GM19025 (cell line): ENCODE results near the gene PGLYRP4.

Source experiments
- ATAC-seq: cut with Tn5 transposase; IDR thresholded peaks from one replicate; pipeline ENCODE4 v1.9.1; 2021; ENCODE audit warnings: mild to moderate bottlenecking, low read depth, moderate library complexity; ENCODE audit not compliant: unreplicated experiment

Gene PGLYRP4

GRCh38 chr1:153380711-153381110 lies 32.1 kb upstream of the PGLYRP4 start:
- ATAC-seq: no peak

- no peak for ATAC-seq
These were observed 30.9 kb upstream of the PGLYRP4 start for GRCh38 chr1:153379591-153379990.

GRCh38 chr1:153375511-153375910 lies 26.9 kb upstream of the PGLYRP4 start, which contains the start of gene S100A12:
TSS of gene S100A12 (minus strand) at chr1:153375621. CDS start at chr1:153374592, 1,029 bp downstream.
- ATAC-seq: no peak

GRCh38 chr1:153374071-153374470 lies 25.4 kb upstream of the PGLYRP4 start:
- ATAC-seq: no peak

GRCh38 chr1:153372571-153372970 lies 23.9 kb upstream of the PGLYRP4 start:
- ATAC-seq: no peak

GRCh38 chr1:153371231-153371630 lies 22.6 kb upstream of the PGLYRP4 start:
- ATAC-seq: no peak

- ATAC-seq: no peak
These were observed 21.5 kb upstream of the PGLYRP4 start for GRCh38 chr1:153370146-153370545.

GRCh38 chr1:153368495-153368894 lies 19.9 kb upstream of the PGLYRP4 start:
- ATAC-seq: no peak

GRCh38 chr1:153367090-153367489 lies 18.4 kb upstream of the PGLYRP4 start:
- ATAC-seq: no peak

- no peak for ATAC-seq
These were observed 17.6 kb upstream of the PGLYRP4 start for GRCh38 chr1:153366261-153366660.

GRCh38 chr1:153365696-153366095 lies 17.1 kb upstream of the PGLYRP4 start:
- ATAC-seq: no peak

- ATAC-seq: no peak
These were observed 16.4 kb upstream of the PGLYRP4 start for GRCh38 chr1:153364766-153365666.

- no peak for ATAC-seq
These were observed 15.5 kb upstream of the PGLYRP4 start for GRCh38 chr1:153364156-153364555.

GRCh38 chr1:153363641-153364040 lies 15.0 kb upstream of the PGLYRP4 start:
- no peak for ATAC-seq

- ATAC-seq: no peak
These were observed 13.6 kb upstream of the PGLYRP4 start for GRCh38 chr1:153362187-153362775.

- no peak for ATAC-seq
These were observed 13.0 kb upstream of the PGLYRP4 start for GRCh38 chr1:153361480-153362109.

GRCh38 chr1:153360592-153361479 lies 12.2 kb upstream of the PGLYRP4 start:
- ATAC-seq: no peak

- no peak for ATAC-seq
These were observed 11.5 kb upstream of the PGLYRP4 start for GRCh38 chr1:153360190-153360589.

- no peak for ATAC-seq
These were observed 10.6 kb upstream of the PGLYRP4 start for GRCh38 chr1:153359241-153359640.

- no peak for ATAC-seq
These were observed 10.0 kb upstream of the PGLYRP4 start for GRCh38 chr1:153358691-153358975.
